RPMI7951 (cell line): ENCODE measurements around the gene CASK. TPM values are rescaled to one million over a fixed set of nuclear protein-coding genes. Genes with fewer than 3 reads are reported as not detected.

Source experiments
- DNase-seq: peaks from one replicate; pipeline ENCODE4 v3.0.0-alpha.2; 2012; ENCODE audit warnings: low read depth
- total RNA-seq: library from RNA; depleted of rRNA; stranded (reverse); fragments of >200 nt; shearing (Covaris generic); gene quantifications from 2 replicates; pipeline ENCODE4 v1.2.3, GENCODE V29; 2014

CASK gene
- total RNA-seq, 1 experiment from 2014 or later = 22.8 TPM

GRCh38 chrX:41580423-41581064 lies 342.8 kb downstream of the CASK start:
- DNase-seq = no peak

DNA sequence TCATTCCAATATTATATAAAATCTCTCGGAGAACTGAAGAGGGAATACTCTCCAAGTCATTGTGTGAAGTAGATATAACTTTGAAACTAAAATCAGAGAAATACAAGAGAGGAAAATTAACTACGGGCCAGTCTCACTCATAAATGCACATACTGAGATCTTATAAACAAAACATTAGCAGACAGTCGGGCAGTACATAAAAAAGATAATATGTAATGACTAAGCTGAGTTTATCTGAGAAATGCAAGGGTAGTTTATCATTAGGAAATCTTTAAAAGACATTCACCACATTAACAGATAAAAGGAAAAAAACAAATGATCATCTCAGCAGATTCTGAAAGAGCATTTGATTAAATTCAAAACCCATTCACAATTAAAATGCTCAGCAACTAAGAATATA lies 359.5 kb downstream of the CASK start:
- no peak for DNase-seq

DNA sequence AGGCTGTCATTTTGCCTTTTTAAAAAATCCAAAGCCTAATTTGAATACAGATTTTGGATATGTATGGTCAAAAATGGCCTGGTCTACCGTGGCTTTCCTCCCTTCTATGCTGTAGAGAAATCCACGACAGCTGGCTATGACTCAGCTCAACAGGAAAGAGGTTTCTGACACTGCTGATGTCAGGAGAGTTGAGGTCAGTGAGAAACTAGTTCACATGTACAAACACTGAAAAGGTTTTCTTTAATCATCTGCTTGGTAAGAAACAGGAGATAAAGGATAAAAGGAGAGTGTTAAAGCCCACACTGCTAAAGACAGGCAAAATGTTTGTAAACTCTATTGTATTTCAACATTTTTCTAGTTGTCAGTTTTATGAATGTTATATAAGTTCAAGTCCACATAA lies 362.3 kb downstream of the CASK start:
- peak; percentile 85 for DNase-seq

GRCh38 chrX:41559235-41560052 lies 363.9 kb downstream of the CASK start:
- peak; percentile 67 for DNase-seq

GRCh38 chrX:41558531-41558930 lies 364.8 kb downstream of the CASK start:
- DNase-seq = peak; percentile 8

DNA sequence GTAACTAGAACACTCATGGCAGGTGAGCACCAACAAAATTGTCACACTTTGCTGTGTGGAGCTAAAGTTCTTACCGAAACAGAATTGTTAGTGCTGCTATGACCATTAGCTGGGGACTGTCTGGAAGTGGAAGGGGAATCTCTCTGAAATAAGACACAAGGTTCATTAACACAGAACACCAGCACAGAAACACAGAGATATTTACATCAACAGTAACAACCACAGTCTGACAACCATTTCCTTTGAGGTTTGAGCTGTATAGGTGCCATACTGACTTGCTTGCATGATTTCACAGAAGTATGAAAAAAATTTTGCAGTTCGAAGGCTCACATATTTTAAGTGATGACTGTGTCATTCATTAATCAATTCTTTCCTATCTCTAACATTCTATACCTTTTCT lies 366.4 kb downstream of the CASK start:
- no peak for DNase-seq

DNA sequence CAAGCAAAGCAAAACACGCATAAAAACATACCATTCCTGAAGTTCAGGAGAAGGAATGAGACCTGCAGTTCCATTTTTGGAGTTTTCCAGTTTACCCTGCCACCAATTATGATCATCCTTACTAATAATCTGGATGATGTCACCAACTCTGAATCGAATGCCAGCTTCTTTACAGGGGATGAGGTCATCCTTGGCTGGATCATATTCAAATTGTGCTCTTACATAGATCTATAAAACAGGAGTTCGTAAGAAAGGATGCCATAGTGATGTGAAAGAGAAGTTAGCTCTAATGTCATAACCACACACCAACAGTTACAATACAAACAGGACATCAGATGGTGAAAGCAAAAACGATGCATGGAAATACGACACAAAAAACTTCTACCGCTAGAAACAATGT lies 369.7 kb downstream of the CASK start:
- no peak for DNase-seq

DNA sequence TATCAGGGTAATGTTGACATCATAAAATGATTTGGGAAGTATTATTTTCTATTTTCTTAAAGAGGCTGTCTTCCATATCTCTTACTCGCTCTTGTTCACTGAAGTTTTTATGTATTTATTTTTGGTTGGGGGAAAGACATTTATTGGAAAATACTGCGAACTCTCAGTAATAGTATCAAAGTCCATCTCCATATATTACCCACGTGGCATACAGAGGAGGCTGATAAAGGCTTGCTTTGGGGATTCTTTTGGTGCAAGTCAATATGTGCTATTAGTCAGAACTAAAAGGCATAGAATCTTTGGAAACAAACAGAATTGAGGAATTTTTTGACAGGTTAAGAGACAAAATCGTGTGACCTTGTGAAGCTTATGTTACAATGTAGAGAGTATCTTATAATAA lies 374.9 kb downstream of the CASK start:
- DNase-seq = no peak

- no peak for DNase-seq
These were observed 379.7 kb downstream of the CASK start for GRCh38 chrX:41543668-41544067.

DNA sequence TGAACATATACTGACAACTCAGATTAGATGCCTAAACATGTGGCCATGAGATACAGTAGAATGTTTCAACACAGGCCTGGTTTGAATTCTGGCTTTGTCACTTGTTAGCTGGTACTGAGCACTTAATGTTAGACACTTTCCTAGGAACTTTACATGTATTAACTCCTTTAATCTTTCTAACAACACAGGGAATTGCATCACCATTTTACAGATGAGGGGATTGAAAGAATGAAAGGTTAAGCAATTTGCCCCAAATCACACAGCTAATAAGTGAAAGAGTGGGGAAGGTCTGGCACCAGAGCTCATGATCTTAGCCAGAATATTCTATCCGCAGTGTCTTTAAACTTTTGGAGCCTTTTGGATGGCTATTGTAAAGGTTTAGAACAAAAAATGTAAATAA lies 380.3 kb downstream of the CASK start:
- no peak for DNase-seq

DNA sequence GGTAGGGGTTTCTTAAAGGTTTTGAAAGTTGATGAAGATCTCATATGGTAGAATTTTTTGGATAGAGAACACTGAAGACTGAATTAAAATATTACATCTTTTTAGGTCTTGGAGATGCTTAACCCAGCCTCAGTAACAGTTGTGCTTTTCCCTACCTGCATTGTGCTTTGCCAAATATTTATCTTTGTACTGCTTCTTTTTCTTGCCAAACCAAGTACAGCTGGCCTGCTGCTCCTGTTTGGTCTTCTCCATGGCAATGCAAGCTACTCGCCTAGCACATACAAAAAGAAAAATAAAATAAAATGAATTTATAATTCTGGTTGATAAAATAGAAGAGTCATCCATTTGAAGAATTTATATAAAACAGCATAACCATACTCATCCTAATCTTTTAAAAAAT lies 380.8 kb downstream of the CASK start:
- DNase-seq = no peak

- DNase-seq = no peak
These were observed 381.2 kb downstream of the CASK start for GRCh38 chrX:41542135-41542534.

GRCh38 chrX:41541386-41541785 lies 382.0 kb downstream of the CASK start:
- no peak for DNase-seq

- no peak for DNase-seq
These were observed 384.6 kb downstream of the CASK start for GRCh38 chrX:41538707-41539106.

DNA sequence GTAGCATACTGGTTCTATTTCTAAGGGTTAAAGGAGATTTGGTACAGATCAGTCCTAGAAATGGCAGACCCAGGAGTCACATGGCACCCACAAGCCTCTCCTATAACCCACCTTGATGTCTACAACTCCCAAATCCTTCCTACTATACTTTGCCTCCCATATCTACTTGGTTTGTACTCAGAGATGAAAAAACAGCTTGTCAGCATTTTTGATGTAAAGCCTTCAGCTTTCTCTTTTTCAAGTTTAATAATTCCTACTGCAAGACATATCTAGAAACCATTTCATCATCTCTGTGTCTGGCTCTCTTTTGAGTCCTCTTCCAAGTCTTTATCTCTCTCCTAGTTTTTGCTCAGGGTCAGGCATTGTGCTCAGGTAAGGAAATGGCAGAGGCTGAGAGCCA lies 393.3 kb downstream of the CASK start:
- no peak for DNase-seq

DNA sequence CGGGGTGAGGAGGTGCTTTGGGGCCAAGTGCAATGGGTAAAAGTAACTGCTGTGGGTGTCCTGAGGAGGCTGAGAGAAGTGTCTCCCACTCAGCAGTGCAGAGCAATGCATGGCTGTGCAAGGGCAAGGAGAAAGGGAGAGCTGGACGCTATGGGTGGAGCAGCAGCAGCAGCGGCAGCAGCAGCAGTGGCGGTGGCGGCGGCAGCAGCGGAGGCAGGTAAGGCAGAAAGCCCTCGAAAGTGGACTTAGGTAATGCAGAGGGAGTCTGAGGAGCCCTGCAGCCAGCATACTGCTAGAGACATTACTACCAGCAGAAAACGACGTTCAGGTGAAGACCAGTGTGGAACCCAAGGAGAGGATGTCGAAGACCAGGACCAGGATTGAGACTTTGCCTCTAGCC lies 394.1 kb downstream of the CASK start:
- no peak for DNase-seq

GRCh38 chrX:41528784-41529183 lies 394.6 kb downstream of the CASK start:
- no peak for DNase-seq

DNA sequence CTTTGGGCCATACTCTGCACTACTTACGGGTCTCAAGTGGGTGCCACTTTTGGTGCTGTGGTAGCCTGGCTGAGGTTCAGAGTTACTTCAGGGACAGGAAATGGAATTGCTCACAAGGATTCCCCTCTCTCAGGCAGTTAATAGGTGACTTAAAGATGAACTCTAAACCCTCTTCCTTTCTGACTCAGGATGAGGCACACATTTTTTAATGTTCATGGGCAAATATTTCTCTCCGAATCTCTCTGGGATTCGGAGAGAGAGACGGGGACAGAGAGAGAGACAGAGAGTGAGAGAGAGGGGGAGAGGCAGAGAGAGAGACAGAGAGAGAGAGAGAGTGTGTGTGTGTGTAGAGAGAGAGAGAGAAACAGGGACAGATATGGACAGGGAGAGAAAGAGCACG lies 396.4 kb downstream of the CASK start:
- peak; percentile 43 for DNase-seq

DNA sequence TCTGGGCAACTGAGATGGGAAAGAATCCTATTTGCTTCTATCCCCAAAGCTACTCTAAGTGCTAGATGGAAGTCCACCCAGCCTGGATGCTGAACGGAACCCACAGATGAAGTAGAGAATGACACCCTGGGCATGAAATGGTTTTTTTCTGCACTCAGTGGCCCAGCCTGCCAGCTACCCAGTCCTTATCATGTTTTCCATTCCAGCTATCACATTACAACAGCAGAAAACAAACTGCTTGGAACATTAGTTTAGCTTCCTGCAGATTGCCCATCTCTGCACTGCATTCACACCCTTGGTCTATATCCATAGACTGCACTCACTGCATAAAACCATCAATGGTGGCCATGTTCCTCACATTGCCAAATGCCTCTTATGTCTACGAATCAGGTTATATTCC lies 397.1 kb downstream of the CASK start:
- DNase-seq = no peak

GRCh38 chrX:41522671-41523070 lies 400.7 kb downstream of the CASK start:
- DNase-seq = peak; percentile 2

GRCh38 chrX:41522081-41522480 lies 401.3 kb downstream of the CASK start:
- no peak for DNase-seq

DNA sequence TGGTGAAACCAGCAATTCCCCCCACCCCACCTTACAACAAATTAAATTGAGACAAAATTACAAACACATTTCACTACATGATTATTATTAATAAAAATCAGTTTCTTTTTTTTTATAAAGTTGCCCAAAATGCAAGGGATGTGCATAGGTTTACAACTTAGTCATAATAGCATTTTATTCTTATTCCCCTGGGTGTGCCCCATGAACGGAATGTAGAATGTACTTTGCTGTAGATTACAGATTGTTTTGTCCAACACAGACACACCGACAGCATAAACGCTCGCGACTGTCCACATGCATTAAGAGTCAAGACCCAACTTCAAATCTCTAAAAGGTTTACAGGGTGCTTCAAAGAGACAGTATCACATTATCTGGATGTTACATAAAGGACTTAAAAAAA lies 403.9 kb downstream of the CASK start:
- no peak for DNase-seq

- peak; percentile 40 for DNase-seq
These were observed 404.5 kb downstream of the CASK start for GRCh38 chrX:41518841-41519220.
